Hepatocyte (in vitro differentiated cells): ENCODE results near the gene PABPN1.

Source experiments
- EZH2 ChIP-seq: fragments of 200-600 bp; sonication (generic); IDR thresholded peaks from 2 replicates; pipeline ENCODE4 v1.6.1; 2016; ENCODE audit warnings: antibody characterized with exemption, mild to moderate bottlenecking, borderline replicate concordance
- EZH2phosphoT487 ChIP-seq: fragments of 200-600 bp; sonication (generic); IDR thresholded peaks from one replicate; pipeline ENCODE4 v1.6.1; 2018; ENCODE audit warnings: antibody characterized with exemption, mild to moderate bottlenecking, low read depth, moderate library complexity; ENCODE audit not compliant: unreplicated experiment, severe bottlenecking
- TF ChIP-seq, protein P1 (sequence below): fragments of 200-600 bp; sonication (generic); IDR thresholded peaks from 2 replicates; pipeline ENCODE4 v1.5.1; 2016; ENCODE audit warnings: antibody characterized with exemption, mild to moderate bottlenecking; ENCODE audit not compliant: poor library complexity

GRCh38 chr14:23300687-23301223, 20.5 kb upstream of the PABPN1 start:
- TF ChIP-seq EZH2 (no peak), EZH2phosphoT487 (no peak)
- TF ChIP-seq, protein P1, sequence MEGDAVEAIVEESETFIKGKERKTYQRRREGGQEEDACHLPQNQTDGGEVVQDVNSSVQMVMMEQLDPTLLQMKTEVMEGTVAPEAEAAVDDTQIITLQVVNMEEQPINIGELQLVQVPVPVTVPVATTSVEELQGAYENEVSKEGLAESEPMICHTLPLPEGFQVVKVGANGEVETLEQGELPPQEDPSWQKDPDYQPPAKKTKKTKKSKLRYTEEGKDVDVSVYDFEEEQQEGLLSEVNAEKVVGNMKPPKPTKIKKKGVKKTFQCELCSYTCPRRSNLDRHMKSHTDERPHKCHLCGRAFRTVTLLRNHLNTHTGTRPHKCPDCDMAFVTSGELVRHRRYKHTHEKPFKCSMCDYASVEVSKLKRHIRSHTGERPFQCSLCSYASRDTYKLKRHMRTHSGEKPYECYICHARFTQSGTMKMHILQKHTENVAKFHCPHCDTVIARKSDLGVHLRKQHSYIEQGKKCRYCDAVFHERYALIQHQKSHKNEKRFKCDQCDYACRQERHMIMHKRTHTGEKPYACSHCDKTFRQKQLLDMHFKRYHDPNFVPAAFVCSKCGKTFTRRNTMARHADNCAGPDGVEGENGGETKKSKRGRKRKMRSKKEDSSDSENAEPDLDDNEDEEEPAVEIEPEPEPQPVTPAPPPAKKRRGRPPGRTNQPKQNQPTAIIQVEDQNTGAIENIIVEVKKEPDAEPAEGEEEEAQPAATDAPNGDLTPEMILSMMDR, result no peak
